PC-3 (cell line): Measurements from ENCODE around the gene IGHMBP2. TPM values are rescaled to one million over a fixed set of nuclear protein-coding genes. Genes with fewer than 3 reads are reported as not detected.
"Not testable (repeated sequence)": the region's sequence is repeated elsewhere in the genome, so short reads cannot be mapped to it uniquely, and the experiment has no call there.

Source experiments
- ATAC-seq: fragments of 200-7000 bp; cut with Tn5 transposase; 2 replicates; pipeline ENCODE4 v1.9.1; 2020; ENCODE audit warnings: mild to moderate bottlenecking, moderate library complexity
- BruUV-seq: library from RNA; stranded (reverse); fragments of 400-500 nt; replicated peaks from 2 replicates; lab custom pipeline; 2021; lab: Mats Ljungman, UMichigan
- CTCF ChIA-PET: fragments of 300-600 bp; sonication (Branson Sonifier 250); formaldehyde crosslinking; loops from one replicate; lab custom pipeline; 2022; ENCODE audit warnings: antibody characterized with exemption; lab: Charles Lee
- POLR2A ChIA-PET: fragments of 300-600 bp; sonication (Branson Sonifier 250); formaldehyde crosslinking; loops from one replicate; lab custom pipeline; 2022; ENCODE audit warnings: antibody characterized with exemption; ENCODE audit not compliant: unreplicated experiment; lab: Charles Lee
- DNase-seq: peaks from one replicate; pipeline ENCODE4 v3.0.0-alpha.2; 2015
- H2AFZ ChIP-seq: fragments of 300-600 bp; sonication (generic); 2 replicates; pipeline ENCODE4 v1.6.0; 2016; ENCODE audit warnings: antibody characterized with exemption, low read length
- H3F3A ChIP-seq: fragments of 300-600 bp; sonication (generic); one replicate; pipeline ENCODE4 v1.6.0; 2017; ENCODE audit warnings: antibody characterized with exemption, low read length, control low read depth, mild to moderate bottlenecking; ENCODE audit not compliant: unreplicated experiment
- H3K27ac ChIP-seq: fragments of 300-600 bp; sonication (generic); 2 replicates; pipeline ENCODE4 v1.5.1; 2016; ENCODE audit warnings: mild to moderate bottlenecking, low read length
- H3K27me3 ChIP-seq: fragments of 300-600 bp; sonication (generic); 2 replicates; pipeline ENCODE4 v1.6.1; 2016; ENCODE audit warnings: low read length, mixed read lengths
- H3K36me3 ChIP-seq: fragments of 300-600 bp; sonication (generic); 2 replicates; pipeline ENCODE4 v1.6.1; 2016; ENCODE audit warnings: low read depth, mixed run types, low read length, mixed read lengths
- H3K4me1 ChIP-seq: fragments of 300-600 bp; sonication (generic); 2 replicates; pipeline ENCODE4 v1.5.1; 2016; ENCODE audit warnings: low read length; ENCODE audit not compliant: insufficient read depth
- H3K4me2 ChIP-seq: fragments of 300-600 bp; sonication (generic); 2 replicates; pipeline ENCODE4 v1.6.0; 2016; ENCODE audit warnings: low read length
- H3K4me3 ChIP-seq: fragments of 300-600 bp; sonication (generic); 2 replicates; pipeline ENCODE4 v1.5.1; 2016; ENCODE audit warnings: mild to moderate bottlenecking, low read length, mixed read lengths
- H3K79me2 ChIP-seq: fragments of 300-600 bp; sonication (generic); 2 replicates; pipeline ENCODE4 v1.6.1; 2017; ENCODE audit warnings: low read length, mixed read lengths
- H3K9ac ChIP-seq: fragments of 300-600 bp; sonication (generic); 2 replicates; pipeline ENCODE4 v1.6.0; 2016; ENCODE audit warnings: mild to moderate bottlenecking, low read length
- H3K9me2 ChIP-seq: fragments of 300-600 bp; sonication (generic); replicated peaks from 2 replicates; pipeline ENCODE4 v1.6.1; 2016; ENCODE audit warnings: mixed run types, low read length, mixed read lengths
- H3K9me3 ChIP-seq: fragments of 300-600 bp; sonication (generic); 2 replicates; pipeline ENCODE4 v1.6.1; 2016; ENCODE audit warnings: low read length, mixed read lengths
- H4K20me1 ChIP-seq: fragments of 300-600 bp; sonication (generic); 2 replicates; pipeline ENCODE4 v1.6.1; 2016; ENCODE audit warnings: low read length, mixed read lengths
- CTCF ChIP-seq: fragments of 300-600 bp; sonication (generic); conservative IDR thresholded peaks from 2 replicates; pipeline ENCODE4 v1.5.1; 2017; ENCODE audit warnings: antibody characterized with exemption, low read depth, mild to moderate bottlenecking, low read length
- EZH2 ChIP-seq: fragments of 300-600 bp; sonication (generic); IDR thresholded peaks from one replicate; pipeline ENCODE4 v1.6.1; 2017; ENCODE audit warnings: antibody characterized with exemption, mild to moderate bottlenecking, low read length; ENCODE audit not compliant: unreplicated experiment
- EZH2phosphoT487 ChIP-seq: fragments of 300-600 bp; sonication (generic); IDR thresholded peaks from 2 replicates; pipeline ENCODE4 v1.6.1; 2018; ENCODE audit warnings: mild to moderate bottlenecking, antibody characterized with exemption, low read length, borderline replicate concordance
- intact Hi-C: fragments of 100-400 bp; cut with micrococcal nuclease; formaldehyde crosslinking; loops from 2 replicates; pipeline ENCODE4 v1.9.0; 2023
- total RNA-seq: library from RNA; depleted of rRNA; stranded (reverse); fragments of >200 nt; gene quantifications from 2 replicates; pipeline ENCODE4 v1.2.3, GENCODE V29; 2014

IGHMBP2 gene
- total RNA-seq, 1 experiment from 2014 or later: 20.5 TPM

- no TSS peak for BruUV-seq
- POLR2A ChIA-PET: no interaction called here
- Histone ChIP-seq H3K79me2 (no peaks in the 10 kb centered on the region), H3K36me3 (no peaks in the 10 kb centered on the region), H3K4me2 (no peak overlapping the region), H4K20me1 (no peaks in the 10 kb centered on the region), H3K27ac (no peak overlapping the region), H3K27me3 (peaks cover 13% of the 10 kb centered on the region), H3F3A (no peaks in the 10 kb centered on the region), H3K9me3 (no peaks in the 10 kb centered on the region), H3K4me3 (no peak overlapping the region), H3K4me1 (no peaks in the 10 kb centered on the region), H3K9me2 (no peaks in the 10 kb centered on the region), H3K9ac (no peak overlapping the region), H2AFZ (no peak overlapping the region)
- TF ChIP-seq EZH2 (no peak), EZH2phosphoT487 (no peak), CTCF (no peak)
- no peak for ATAC-seq
- CTCF ChIA-PET: no interaction called here
- no peak for DNase-seq
- intact Hi-C loops: no loop called here
Measured at GRCh38 chr11:68970921-68971636, 67.4 kb downstream of the IGHMBP2 start.

GRCh38 chr11:68973219-68973618, 69.5 kb downstream of the IGHMBP2 start:
- DNase-seq: no peak
- Histone ChIP-seq H3K9me3 (no peaks in the 10 kb centered on the region), H3K4me2 (no peak overlapping the region), H2AFZ (no peak overlapping the region), H3K4me3 (no peak overlapping the region), H3K9me2 (no peaks in the 10 kb centered on the region), H4K20me1 (no peaks in the 10 kb centered on the region), H3K9ac (no peak overlapping the region), H3F3A (no peaks in the 10 kb centered on the region), H3K4me1 (no peaks in the 10 kb centered on the region), H3K27ac (no peak overlapping the region), H3K36me3 (no peaks in the 10 kb centered on the region), H3K27me3 (peaks cover 13% of the 10 kb centered on the region), H3K79me2 (no peaks in the 10 kb centered on the region)
- no peak for TF ChIP-seq EZH2phosphoT487
- TF ChIP-seq CTCF: no peak
- TF ChIP-seq EZH2: no peak
- ChIA-PET CTCF (no interaction called here), POLR2A (interaction anchor here (0.6 kb wide), 1 partner anchor 48 kb away, joined by 3 read pairs; no protein-coding TSS in a partner anchor)
- no peak for ATAC-seq
- intact Hi-C loops: no loop called here
- no TSS peak for BruUV-seq

GRCh38 chr11:68973706-68974105, 70.0 kb downstream of the IGHMBP2 start:
- DNase-seq, H3K27ac ChIP-seq, H3F3A ChIP-seq, H3K4me2 ChIP-seq, H3K36me3 ChIP-seq, H3K79me2 ChIP-seq, H3K4me3 ChIP-seq, H2AFZ ChIP-seq, H4K20me1 ChIP-seq, ATAC-seq, H3K9me2 ChIP-seq, H3K9me3 ChIP-seq, intact Hi-C loops, H3K9ac ChIP-seq, BruUV-seq, CTCF ChIA-PET, H3K4me1 ChIP-seq: not testable (repeated sequence)
- POLR2A ChIA-PET: interaction anchor here (0.6 kb wide), 1 partner anchor 48 kb away, joined by 3 read pairs; no protein-coding TSS in a partner anchor
- H3K27me3 ChIP-seq: peaks cover 13% of the 10 kb centered on the region
